Measurements from ENCODE around the gene ST6GAL2.

The ST6GAL2 gene

DNA sequence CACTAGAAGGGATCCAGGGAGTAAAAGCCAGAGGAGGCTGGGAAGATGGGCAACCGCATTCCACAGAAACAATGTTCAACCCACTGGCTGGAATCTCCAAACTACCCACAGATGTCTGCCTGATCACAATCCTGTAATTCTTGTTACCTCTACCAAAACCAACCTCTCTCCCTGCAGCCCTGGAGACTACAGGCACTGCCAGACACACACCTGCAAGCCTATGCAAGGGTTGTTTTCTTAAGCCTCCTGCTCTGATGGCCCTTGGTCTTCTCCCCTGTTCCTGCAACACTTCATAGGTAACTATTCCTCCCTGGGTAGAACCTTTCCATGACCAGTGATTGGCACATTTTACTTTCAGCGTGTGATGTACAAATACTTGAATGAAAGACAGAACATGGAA is 21.9 kb downstream of the ST6GAL2 start:
- Histone ChIP-seq H3K36me3 (replicated peaks in 1 of 2; ENCODE audit: control insufficient read depth in 2 of 2, insufficient read depth in 2 of 2, low read length in 2 of 2) (no peaks in the 10 kb centered on the region), H3K4me1 (ENCODE audit: control insufficient read depth in 2 of 2, insufficient read depth in 1 of 2, low read depth in 1 of 2, low read length in 2 of 2) (peaks cover 0 to 8% of the 10 kb centered on the region in 2 donors), H3K14ac (ENCODE audit: low read length) (no peak overlapping the region), H3K27ac (replicated peaks; ENCODE audit: low read length) (no peak overlapping the region), H3K4ac (ENCODE audit: low read length) (no peak overlapping the region), H3K23ac (ENCODE audit: low read depth, low read length, poor library complexity) (no peak overlapping the region), H2AK5ac (ENCODE audit: low read depth, low read length) (no peak overlapping the region), H2BK5ac (ENCODE audit: low read length) (no peak overlapping the region), H3K18ac (ENCODE audit: low read length) (no peak overlapping the region), H3K9me3 (replicated peaks in 1 of 2; ENCODE audit: control insufficient read depth in 2 of 2, insufficient read depth in 1 of 2, low read depth in 1 of 2, low read length in 2 of 2) (no peaks in the 10 kb centered on the region), H2AFZ (ENCODE audit: low read length) (no peak overlapping the region), H3K4me3 (ENCODE audit: low read length in 2 of 2) (no peak overlapping the region), H2BK15ac (ENCODE audit: low read length) (no peak overlapping the region), H3K27me3 (ENCODE audit: control insufficient read depth in 3 of 3, insufficient read depth in 3 of 3, low read depth in 1 of 3, low read length in 3 of 3) (no peaks in the 10 kb centered on the region), H4K8ac (ENCODE audit: low read depth, low read length) (no peak overlapping the region), H3K9ac (ENCODE audit: low read depth, low read length, poor library complexity) (no peak overlapping the region), H3K4me2 (ENCODE audit: insufficient read depth, low read length, poor library complexity, severe bottlenecking) (no peak overlapping the region), H2BK120ac (ENCODE audit: low read depth, low read length) (no peak overlapping the region), H4K91ac (ENCODE audit: low read depth, low read length, poor library complexity) (no peak overlapping the region), H3K79me1 (ENCODE audit: low read depth, low read length) (no peaks in the 10 kb centered on the region), H2BK12ac (ENCODE audit: low read length) (no peak overlapping the region)
- DNase-seq (ENCODE audit: low spot score): no peak
- no CpG with 5 or more reads among the region's 2 CpGs for WGBS, 2 donors (ENCODE audit: extremely low coverage in 2 of 2, insufficient read length in 2 of 2, insufficient replicate concordance in 1 of 2)

DNA sequence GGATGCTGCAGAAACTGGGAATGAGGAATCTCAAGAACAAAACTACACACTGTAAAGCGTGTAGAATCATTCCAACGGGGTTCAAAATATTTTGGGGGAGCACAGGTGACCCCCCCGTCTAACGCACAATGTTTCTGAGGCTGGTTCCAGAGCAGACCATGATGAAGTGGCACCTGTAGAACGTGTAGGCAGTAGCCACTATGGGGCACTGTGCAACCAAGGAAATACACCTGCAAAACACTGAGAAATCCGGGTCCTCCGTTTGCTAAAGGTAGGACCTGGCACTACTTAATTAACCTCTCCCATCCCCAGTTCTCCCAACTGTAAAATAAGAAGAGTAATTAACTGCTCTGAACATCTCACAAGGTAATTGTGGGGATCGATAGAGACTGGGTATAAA is 22.6 kb downstream of the ST6GAL2 start:
- H2BK12ac ChIP-seq (ENCODE audit: low read length): no peak overlapping the region
- no peak overlapping the region for H3K23ac ChIP-seq (ENCODE audit: low read depth, low read length, poor library complexity)
- no peaks in the 10 kb centered on the region for H3K36me3 ChIP-seq (replicated peaks in 1 of 2; ENCODE audit: control insufficient read depth in 2 of 2, insufficient read depth in 2 of 2, low read length in 2 of 2)
- DNase-seq (ENCODE audit: low spot score): no peak
- peaks cover 0 to 4% of the 10 kb centered on the region in 2 donors for H3K4me1 ChIP-seq (ENCODE audit: control insufficient read depth in 2 of 2, insufficient read depth in 1 of 2, low read depth in 1 of 2, low read length in 2 of 2)
- no peak overlapping the region for H2BK120ac ChIP-seq (ENCODE audit: low read depth, low read length)
- H3K4me2 ChIP-seq (ENCODE audit: insufficient read depth, low read length, poor library complexity, severe bottlenecking): no peak overlapping the region
- H3K27ac ChIP-seq (replicated peaks; ENCODE audit: low read length): no peak overlapping the region
- no peak overlapping the region for H3K4ac ChIP-seq (ENCODE audit: low read length)
- no peak overlapping the region for H3K9ac ChIP-seq (ENCODE audit: low read depth, low read length, poor library complexity)
- no peak overlapping the region for H3K14ac ChIP-seq (ENCODE audit: low read length)
- no peaks in the 10 kb centered on the region for H3K79me1 ChIP-seq (ENCODE audit: low read depth, low read length)
- peaks cover 5% of the 10 kb centered on the region in 2 donors for H3K9me3 ChIP-seq (replicated peaks in 1 of 2; ENCODE audit: control insufficient read depth in 2 of 2, insufficient read depth in 1 of 2, low read depth in 1 of 2, low read length in 2 of 2)
- H3K18ac ChIP-seq (ENCODE audit: low read length): no peak overlapping the region
- no peak overlapping the region for H4K8ac ChIP-seq (ENCODE audit: low read depth, low read length)
- no peak overlapping the region for H3K4me3 ChIP-seq (ENCODE audit: low read length in 2 of 2)
- H4K91ac ChIP-seq (ENCODE audit: low read depth, low read length, poor library complexity): no peak overlapping the region
- H2BK5ac ChIP-seq (ENCODE audit: low read length): no peak overlapping the region
- WGBS, 2 donors (ENCODE audit: extremely low coverage in 2 of 2, insufficient read length in 2 of 2, insufficient replicate concordance in 1 of 2): no CpG with 5 or more reads among the region's 8 CpGs
- no peaks in the 10 kb centered on the region for H3K27me3 ChIP-seq (ENCODE audit: control insufficient read depth in 3 of 3, insufficient read depth in 3 of 3, low read depth in 1 of 3, low read length in 3 of 3)
- no peak overlapping the region for H2AK5ac ChIP-seq (ENCODE audit: low read depth, low read length)
- no peak overlapping the region for H2AFZ ChIP-seq (ENCODE audit: low read length)
- no peak overlapping the region for H2BK15ac ChIP-seq (ENCODE audit: low read length)

DNA sequence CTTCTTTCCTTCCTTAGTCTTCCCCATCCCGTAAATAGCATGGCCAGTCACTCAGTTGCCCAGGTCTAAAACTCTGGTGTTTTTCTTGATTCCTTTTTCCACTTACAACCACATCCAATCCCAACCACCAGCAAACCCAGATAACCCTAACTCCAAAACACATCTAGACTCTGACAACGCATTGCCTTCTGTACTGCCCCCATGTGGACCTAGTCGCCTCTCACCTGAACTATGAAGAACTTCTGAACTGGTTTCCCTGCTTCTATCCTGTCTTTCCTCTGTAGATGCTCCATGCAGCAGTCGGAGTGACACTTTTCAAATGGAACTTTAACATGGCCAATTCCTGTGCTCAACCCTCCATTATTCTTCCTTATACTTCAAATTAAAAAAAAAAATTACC is 26.5 kb downstream of the ST6GAL2 start:
- no peaks in the 10 kb centered on the region for H3K36me3 ChIP-seq (replicated peaks in 1 of 2; ENCODE audit: control insufficient read depth in 2 of 2, insufficient read depth in 2 of 2, low read length in 2 of 2)
- no peak overlapping the region for H2AFZ ChIP-seq (ENCODE audit: low read length)
- no peak overlapping the region for H4K91ac ChIP-seq (ENCODE audit: low read depth, low read length, poor library complexity)
- no peak overlapping the region for H2BK15ac ChIP-seq (ENCODE audit: low read length)
- no peak overlapping the region for H2BK5ac ChIP-seq (ENCODE audit: low read length)
- H3K27ac ChIP-seq (replicated peaks; ENCODE audit: low read length): no peak overlapping the region
- no CpG with 5 or more reads among the region's 4 CpGs for WGBS, 2 donors (ENCODE audit: extremely low coverage in 2 of 2, insufficient read length in 2 of 2, insufficient replicate concordance in 1 of 2)
- no peak overlapping the region for H2BK12ac ChIP-seq (ENCODE audit: low read length)
- no peak overlapping the region for H3K4me3 ChIP-seq (ENCODE audit: low read length in 2 of 2)
- H3K9me3 ChIP-seq (replicated peaks in 1 of 2; ENCODE audit: control insufficient read depth in 2 of 2, insufficient read depth in 1 of 2, low read depth in 1 of 2, low read length in 2 of 2): peaks cover 5% of the 10 kb centered on the region in 2 donors
- no peaks in the 10 kb centered on the region for H3K27me3 ChIP-seq (ENCODE audit: control insufficient read depth in 3 of 3, insufficient read depth in 3 of 3, low read depth in 1 of 3, low read length in 3 of 3)
- H3K23ac ChIP-seq (ENCODE audit: low read depth, low read length, poor library complexity): no peak overlapping the region
- no peak overlapping the region for H4K8ac ChIP-seq (ENCODE audit: low read depth, low read length)
- H2AK5ac ChIP-seq (ENCODE audit: low read depth, low read length): no peak overlapping the region
- H3K4me1 ChIP-seq (ENCODE audit: control insufficient read depth in 2 of 2, insufficient read depth in 1 of 2, low read depth in 1 of 2, low read length in 2 of 2): peaks cover 0 to 2% of the 10 kb centered on the region in 2 donors
- H3K14ac ChIP-seq (ENCODE audit: low read length): no peak overlapping the region
- no peak for DNase-seq (ENCODE audit: low spot score)
- H3K9ac ChIP-seq (ENCODE audit: low read depth, low read length, poor library complexity): no peak overlapping the region
- no peak overlapping the region for H3K4me2 ChIP-seq (ENCODE audit: insufficient read depth, low read length, poor library complexity, severe bottlenecking)
- no peaks in the 10 kb centered on the region for H3K79me1 ChIP-seq (ENCODE audit: low read depth, low read length)
- no peak overlapping the region for H2BK120ac ChIP-seq (ENCODE audit: low read depth, low read length)
- no peak overlapping the region for H3K4ac ChIP-seq (ENCODE audit: low read length)
- H3K18ac ChIP-seq (ENCODE audit: low read length): no peak overlapping the region

DNA sequence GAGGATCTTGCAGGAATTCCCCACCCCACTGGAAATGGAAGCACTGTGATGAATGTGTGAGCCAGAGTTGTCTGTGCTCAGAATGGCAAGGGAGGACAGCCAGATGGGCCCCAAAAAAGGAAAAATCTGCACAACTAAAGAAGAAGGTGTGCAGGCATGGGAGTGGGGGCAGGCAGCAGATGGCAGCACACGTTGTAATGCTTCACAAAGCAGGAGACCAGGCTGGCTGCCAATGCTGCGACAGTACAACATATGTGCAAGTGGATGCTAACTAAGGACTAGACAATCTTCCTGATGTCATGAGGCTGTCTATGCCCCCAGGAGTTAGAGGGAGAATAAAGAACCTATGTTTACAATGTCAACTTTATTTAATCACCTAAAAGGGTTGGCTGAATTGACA is 27.2 kb downstream of the ST6GAL2 start:
- Histone ChIP-seq H3K79me1 (ENCODE audit: low read depth, low read length) (no peaks in the 10 kb centered on the region), H3K9ac (ENCODE audit: low read depth, low read length, poor library complexity) (no peak overlapping the region), H3K9me3 (replicated peaks in 1 of 2; ENCODE audit: control insufficient read depth in 2 of 2, insufficient read depth in 1 of 2, low read depth in 1 of 2, low read length in 2 of 2) (peaks cover 5% of the 10 kb centered on the region in 2 donors), H2AFZ (ENCODE audit: low read length) (no peak overlapping the region), H3K18ac (ENCODE audit: low read length) (no peak overlapping the region), H2BK5ac (ENCODE audit: low read length) (no peak overlapping the region), H2BK12ac (ENCODE audit: low read length) (no peak overlapping the region), H4K91ac (ENCODE audit: low read depth, low read length, poor library complexity) (no peak overlapping the region), H3K4ac (ENCODE audit: low read length) (no peak overlapping the region), H2BK120ac (ENCODE audit: low read depth, low read length) (no peak overlapping the region), H3K4me2 (ENCODE audit: insufficient read depth, low read length, poor library complexity, severe bottlenecking) (no peak overlapping the region), H2AK5ac (ENCODE audit: low read depth, low read length) (no peak overlapping the region), H3K27ac (replicated peaks; ENCODE audit: low read length) (no peak overlapping the region), H3K14ac (ENCODE audit: low read length) (no peak overlapping the region), H3K4me1 (ENCODE audit: control insufficient read depth in 2 of 2, insufficient read depth in 1 of 2, low read depth in 1 of 2, low read length in 2 of 2) (peaks cover 0 to 2% of the 10 kb centered on the region in 2 donors), H3K36me3 (replicated peaks in 1 of 2; ENCODE audit: control insufficient read depth in 2 of 2, insufficient read depth in 2 of 2, low read length in 2 of 2) (no peaks in the 10 kb centered on the region), H2BK15ac (ENCODE audit: low read length) (no peak overlapping the region), H4K8ac (ENCODE audit: low read depth, low read length) (no peak overlapping the region), H3K27me3 (ENCODE audit: control insufficient read depth in 3 of 3, insufficient read depth in 3 of 3, low read depth in 1 of 3, low read length in 3 of 3) (no peaks in the 10 kb centered on the region), H3K23ac (ENCODE audit: low read depth, low read length, poor library complexity) (no peak overlapping the region), H3K4me3 (ENCODE audit: low read length in 2 of 2) (no peak overlapping the region)
- DNase-seq (ENCODE audit: low spot score): no peak
- no CpG with 5 or more reads among the region's 2 CpGs for WGBS, 2 donors (ENCODE audit: extremely low coverage in 2 of 2, insufficient read length in 2 of 2, insufficient replicate concordance in 1 of 2)

All from neuronal stem cell (in vitro differentiated cells).